Smooth muscle cell (in vitro differentiated cells): Measurements from ENCODE around the gene RADIL. TPM values are rescaled to one million over a fixed set of nuclear protein-coding genes. Genes with fewer than 3 reads are reported as not detected.

Experiments
- DNase-seq: peaks from one replicate; lab custom pipeline; 2025; ENCODE audit not compliant: unreplicated experiment; lab: John Stamatoyannopoulos, UW
- H2AFZ ChIP-seq: fragments of 200-600 bp; sonication (generic); 2 replicates; pipeline ENCODE4 v1.6.0; 2016; ENCODE audit warnings: antibody characterized with exemption, low read depth, mild to moderate bottlenecking
- H3F3A ChIP-seq: fragments of 200-600 bp; sonication (generic); 2 replicates; pipeline ENCODE4 v1.6.0; 2017; ENCODE audit warnings: antibody characterized with exemption, low read depth
- H3K27ac ChIP-seq: fragments of 200-600 bp; sonication (generic); 2 replicates; pipeline ENCODE4 v1.5.1; 2016; ENCODE audit warnings: low read depth, mild to moderate bottlenecking
- H3K27me3 ChIP-seq: fragments of 200-600 bp; sonication (generic); 2 replicates; pipeline ENCODE4 v1.6.1; 2016; ENCODE audit warnings: low read depth, mild to moderate bottlenecking
- H3K36me3 ChIP-seq: fragments of 200-600 bp; sonication (generic); 2 replicates; pipeline ENCODE4 v1.5.1; 2016; ENCODE audit warnings: low read depth
- H3K4me1 ChIP-seq: fragments of 200-600 bp; sonication (generic); 2 replicates; pipeline ENCODE4 v1.5.1; 2016; ENCODE audit warnings: low read depth
- H3K4me2 ChIP-seq: fragments of 200-600 bp; sonication (generic); 2 replicates; pipeline ENCODE4 v1.6.0; 2016; ENCODE audit warnings: mild to moderate bottlenecking
- H3K4me3 ChIP-seq: fragments of 200-600 bp; sonication (generic); 2 replicates; pipeline ENCODE4 v1.5.1; 2016; ENCODE audit warnings: mild to moderate bottlenecking
- H3K79me2 ChIP-seq: fragments of 200-600 bp; sonication (generic); 2 replicates; pipeline ENCODE4 v1.6.0; 2016; ENCODE audit warnings: low read depth, mild to moderate bottlenecking
- H3K9ac ChIP-seq: fragments of 200-600 bp; sonication (generic); 2 replicates; pipeline ENCODE4 v1.6.0; 2016; ENCODE audit warnings: low read depth
- H3K9me3 ChIP-seq: fragments of 200-600 bp; sonication (generic); replicated peaks from 2 replicates; pipeline ENCODE4 v1.5.1; 2016; ENCODE audit warnings: low read depth
- H4K20me1 ChIP-seq: fragments of 200-600 bp; sonication (generic); 2 replicates; pipeline ENCODE4 v1.6.0; 2016; ENCODE audit warnings: low read depth
- WGBS: methylation state at CpG from one replicate; pipeline ENCODE4 v1.1.7; 2016; ENCODE audit warnings: low lambda C conversion rate; 5-methylcytosine and 5-hydroxymethylcytosine counted together
- polyA plus RNA-seq: library from polyadenylated mRNA; unstranded; fragments of >200 nt; fragmentation: Nextera tagmentation; extraction: Ambion mirVana; gene quantifications from 2 replicates; pipeline ENCODE4 v1.2.1, GENCODE V29; 2016
- total RNA-seq: library from RNA; depleted of rRNA; stranded (reverse); fragments of >200 nt; gene quantifications from 2 replicates; pipeline ENCODE4 v1.2.3, GENCODE V29; 2014
- TF ChIP-seq, protein P1 (sequence below): fragments of 200-600 bp; sonication (generic); IDR thresholded peaks from 2 replicates; pipeline ENCODE4 v1.5.1; 2017; ENCODE audit warnings: borderline replicate concordance, mild to moderate bottlenecking, antibody characterized with exemption; ENCODE audit not compliant: insufficient read depth, poor library complexity, severe bottlenecking

Gene RADIL
- total and polyA plus RNA-seq, 2 experiments from 2014 or later: 4.7 to 10.7 TPM

GRCh38 chr7:4837041-4837802, 46.3 kb downstream of the RADIL start:
- WGBS: 48% methylated on average over 21 of the region's 22 CpGs
- TF ChIP-seq, protein P1, sequence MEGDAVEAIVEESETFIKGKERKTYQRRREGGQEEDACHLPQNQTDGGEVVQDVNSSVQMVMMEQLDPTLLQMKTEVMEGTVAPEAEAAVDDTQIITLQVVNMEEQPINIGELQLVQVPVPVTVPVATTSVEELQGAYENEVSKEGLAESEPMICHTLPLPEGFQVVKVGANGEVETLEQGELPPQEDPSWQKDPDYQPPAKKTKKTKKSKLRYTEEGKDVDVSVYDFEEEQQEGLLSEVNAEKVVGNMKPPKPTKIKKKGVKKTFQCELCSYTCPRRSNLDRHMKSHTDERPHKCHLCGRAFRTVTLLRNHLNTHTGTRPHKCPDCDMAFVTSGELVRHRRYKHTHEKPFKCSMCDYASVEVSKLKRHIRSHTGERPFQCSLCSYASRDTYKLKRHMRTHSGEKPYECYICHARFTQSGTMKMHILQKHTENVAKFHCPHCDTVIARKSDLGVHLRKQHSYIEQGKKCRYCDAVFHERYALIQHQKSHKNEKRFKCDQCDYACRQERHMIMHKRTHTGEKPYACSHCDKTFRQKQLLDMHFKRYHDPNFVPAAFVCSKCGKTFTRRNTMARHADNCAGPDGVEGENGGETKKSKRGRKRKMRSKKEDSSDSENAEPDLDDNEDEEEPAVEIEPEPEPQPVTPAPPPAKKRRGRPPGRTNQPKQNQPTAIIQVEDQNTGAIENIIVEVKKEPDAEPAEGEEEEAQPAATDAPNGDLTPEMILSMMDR: no peak
- H3K4me2 ChIP-seq: peak overlapping the region; percentile 60
- H3K27ac ChIP-seq: no peak overlapping the region
- H3K4me3 ChIP-seq: no peak overlapping the region
- no peaks in the 10 kb centered on the region for H3K79me2 ChIP-seq
- H3K27me3 ChIP-seq: no peaks in the 10 kb centered on the region
- no peak overlapping the region for H2AFZ ChIP-seq
- H4K20me1 ChIP-seq: no peaks in the 10 kb centered on the region
- no peaks in the 10 kb centered on the region for H3K36me3 ChIP-seq
- DNase-seq: no peak
- H3K9ac ChIP-seq: no peak overlapping the region
- peaks cover 6% of the 10 kb centered on the region for H3K4me1 ChIP-seq
- H3K9me3 ChIP-seq: no peaks in the 10 kb centered on the region
- no peaks in the 10 kb centered on the region for H3F3A ChIP-seq

- Histone ChIP-seq H3K79me2 (no peaks in the 10 kb centered on the region), H3K9ac (no peak overlapping the region), H3K27ac (no peak overlapping the region), H3F3A (no peaks in the 10 kb centered on the region), H4K20me1 (no peaks in the 10 kb centered on the region), H3K27me3 (no peaks in the 10 kb centered on the region), H3K36me3 (no peaks in the 10 kb centered on the region), H3K4me2 (no peak overlapping the region), H2AFZ (no peak overlapping the region), H3K9me3 (no peaks in the 10 kb centered on the region), H3K4me3 (no peak overlapping the region), H3K4me1 (peaks cover 6% of the 10 kb centered on the region)
- 94% methylated on average over 30 of the region's 30 CpGs for WGBS
- TF ChIP-seq, protein P1: no peak
- no peak for DNase-seq
Observed at GRCh38 chr7:4836206-4836661, 47.3 kb downstream of the RADIL start.

- H3K4me3 ChIP-seq: no peak overlapping the region
- TF ChIP-seq, protein P1: no peak
- H2AFZ ChIP-seq: no peak overlapping the region
- H3K36me3 ChIP-seq: no peaks in the 10 kb centered on the region
- H3K9me3 ChIP-seq: no peaks in the 10 kb centered on the region
- no peaks in the 10 kb centered on the region for H3K79me2 ChIP-seq
- WGBS: 95% methylated on average over 22 of the region's 28 CpGs
- no peak overlapping the region for H3K4me2 ChIP-seq
- H3K27me3 ChIP-seq: no peaks in the 10 kb centered on the region
- peaks cover 6% of the 10 kb centered on the region for H3K4me1 ChIP-seq
- no peak for DNase-seq
- no peak overlapping the region for H3K9ac ChIP-seq
- H3K27ac ChIP-seq: no peak overlapping the region
- H3F3A ChIP-seq: no peaks in the 10 kb centered on the region
- no peaks in the 10 kb centered on the region for H4K20me1 ChIP-seq
Observed at GRCh38 chr7:4835398-4836205, 47.9 kb downstream of the RADIL start.
